Loucy (cell line): Measurements from ENCODE around the gene C1orf167.

Experiments
- H2AFZ ChIP-seq: fragments of 200-600 bp; sonication (generic); 2 replicates; pipeline ENCODE4 v1.6.0; 2016; ENCODE audit warnings: antibody characterized with exemption, mild to moderate bottlenecking, low read length, moderate library complexity
- H3F3A ChIP-seq: fragments of 200-600 bp; 2 replicates; pipeline ENCODE4 v1.6.0; 2016; ENCODE audit warnings: antibody characterized with exemption, low read depth, mild to moderate bottlenecking
- H3K27me3 ChIP-seq: fragments of 200-600 bp; sonication (generic); 2 replicates; pipeline ENCODE4 v1.6.1; 2014; ENCODE audit warnings: low read length, mild to moderate bottlenecking; ENCODE audit not compliant: insufficient read depth, poor library complexity, severe bottlenecking
- H3K36me3 ChIP-seq: fragments of 200-600 bp; sonication (generic); 2 replicates; pipeline ENCODE4 v1.6.1; 2016; ENCODE audit warnings: low read length; ENCODE audit not compliant: insufficient read depth
- H3K4me1 ChIP-seq: fragments of 200-600 bp; sonication (generic); 2 replicates; pipeline ENCODE4 v1.5.1; 2014; ENCODE audit warnings: low read length, mild to moderate bottlenecking; ENCODE audit not compliant: insufficient read depth, poor library complexity, severe bottlenecking
- H3K4me2 ChIP-seq: fragments of 200-600 bp; sonication (generic); 2 replicates; pipeline ENCODE4 v1.6.0; 2014; ENCODE audit warnings: antibody characterized with exemption, low read length, low read depth, mild to moderate bottlenecking; ENCODE audit not compliant: poor library complexity, severe bottlenecking
- H3K4me3 ChIP-seq: fragments of 200-600 bp; sonication (generic); 2 replicates; pipeline ENCODE4 v1.5.1; 2014; ENCODE audit warnings: low read length, mild to moderate bottlenecking, mixed read lengths; ENCODE audit not compliant: poor library complexity, severe bottlenecking
- H3K79me2 ChIP-seq: fragments of 200-600 bp; sonication (generic); 2 replicates; pipeline ENCODE4 v1.6.1; 2014; ENCODE audit warnings: low read length; ENCODE audit not compliant: insufficient read depth
- H3K9ac ChIP-seq: fragments of 200-600 bp; sonication (generic); 2 replicates; pipeline ENCODE4 v1.6.0; 2014; ENCODE audit warnings: mild to moderate bottlenecking, low read depth, low read length, moderate library complexity; ENCODE audit not compliant: poor library complexity, severe bottlenecking
- H3K9me2 ChIP-seq: fragments of 200-600 bp; sonication (generic); replicated peaks from 2 replicates; pipeline ENCODE4 v1.6.1; 2016; ENCODE audit warnings: low read depth, low read length, mixed read lengths
- H3K9me3 ChIP-seq: fragments of 200-600 bp; sonication (generic); 2 replicates; pipeline ENCODE4 v1.6.1; 2014; ENCODE audit warnings: mild to moderate bottlenecking, antibody characterized with exemption, low read length, low read depth; ENCODE audit not compliant: insufficient read depth
- H4K20me1 ChIP-seq: fragments of 200-600 bp; sonication (generic); 2 replicates; pipeline ENCODE4 v1.6.0; 2014; ENCODE audit warnings: antibody characterized with exemption, low read length, mild to moderate bottlenecking; ENCODE audit not compliant: insufficient read depth, poor library complexity, severe bottlenecking
- CTCF ChIP-seq: fragments of 200-600 bp; sonication (generic); conservative IDR thresholded peaks from 2 replicates; pipeline ENCODE4 v1.5.1; 2014; ENCODE audit warnings: mild to moderate bottlenecking, antibody characterized with exemption, low read length
- EZH2phosphoT487 ChIP-seq: fragments of 200-600 bp; IDR thresholded peaks from 2 replicates; pipeline ENCODE4 v1.6.1; 2018; ENCODE audit warnings: antibody characterized with exemption, mild to moderate bottlenecking, moderate library complexity, borderline replicate concordance

C1orf167 gene

GRCh38 chr1:11787804-11788436 is 25.9 kb downstream of the C1orf167 start:
- Histone ChIP-seq H3K79me2 (no peaks in the 10 kb centered on the region), H4K20me1 (no peaks in the 10 kb centered on the region), H2AFZ (no peak overlapping the region), H3K9me3 (no peaks in the 10 kb centered on the region), H3K4me1 (no peaks in the 10 kb centered on the region), H3K9me2 (no peaks in the 10 kb centered on the region), H3K4me3 (no peak overlapping the region), H3F3A (no peaks in the 10 kb centered on the region), H3K27me3 (no peaks in the 10 kb centered on the region), H3K4me2 (no peak overlapping the region), H3K9ac (no peak overlapping the region), H3K36me3 (no peaks in the 10 kb centered on the region)
- TF ChIP-seq EZH2phosphoT487 (no peak), CTCF (no peak)

- Histone ChIP-seq H3K4me3 (no peak overlapping the region), H3K9me2 (no peaks in the 10 kb centered on the region), H3K36me3 (no peaks in the 10 kb centered on the region), H3K9me3 (no peaks in the 10 kb centered on the region), H3K27me3 (no peaks in the 10 kb centered on the region), H3K4me2 (no peak overlapping the region), H4K20me1 (no peaks in the 10 kb centered on the region), H3K79me2 (no peaks in the 10 kb centered on the region), H3K4me1 (no peaks in the 10 kb centered on the region), H2AFZ (no peak overlapping the region), H3F3A (no peaks in the 10 kb centered on the region), H3K9ac (no peak overlapping the region)
- TF ChIP-seq CTCF (no peak), EZH2phosphoT487 (no peak)
Measured at GRCh38 chr1:11788549-11789053, 26.6 kb downstream of the C1orf167 start.

- Histone ChIP-seq H2AFZ (no peak overlapping the region), H3K9ac (no peak overlapping the region), H3K27me3 (no peaks in the 10 kb centered on the region), H3F3A (no peaks in the 10 kb centered on the region), H3K79me2 (no peaks in the 10 kb centered on the region), H3K4me2 (no peak overlapping the region), H3K36me3 (no peaks in the 10 kb centered on the region), H3K4me3 (no peak overlapping the region), H3K4me1 (no peaks in the 10 kb centered on the region), H4K20me1 (no peaks in the 10 kb centered on the region), H3K9me3 (no peaks in the 10 kb centered on the region), H3K9me2 (no peaks in the 10 kb centered on the region)
- TF ChIP-seq CTCF, result no peak
- TF ChIP-seq EZH2phosphoT487, result no peak
Measured at GRCh38 chr1:11789126-11790067, 27.4 kb downstream of the C1orf167 start.
